Dendritic cell treated with granulocyte-macrophage colony-stimulating factor and Interleukin-4, amounts not matched to agents 40 ng/mL and 50 ng/mL, for 4 days (primary cell): Measurements from ENCODE around the gene FUT7.
A peak's percentile ranks its signal among the peaks of the same experiment; 100 is the strongest.

Source experiments
- H3K27ac Mint-ChIP-seq: one replicate; pipeline ENCODE4 v1.8.0; 2022; ENCODE audit warnings: mild to moderate bottlenecking, mixed read lengths
- H3K27me3 Mint-ChIP-seq: one replicate; pipeline ENCODE4 v1.8.0; 2022; ENCODE audit warnings: mild to moderate bottlenecking, mixed read lengths
- H3K36me3 Mint-ChIP-seq: one replicate; pipeline ENCODE4 v1.8.0; 2022; ENCODE audit warnings: low read depth, mixed read lengths
- H3K4me1 Mint-ChIP-seq: one replicate; pipeline ENCODE4 v1.8.0; 2022; ENCODE audit warnings: low read depth, mixed read lengths
- H3K4me3 Mint-ChIP-seq: one replicate; pipeline ENCODE4 v1.8.0; 2022; ENCODE audit warnings: mild to moderate bottlenecking, moderate library complexity, mixed read lengths
- H3K9me3 Mint-ChIP-seq: one replicate; pipeline ENCODE4 v1.8.0; 2022; ENCODE audit warnings: mixed read lengths
- intact Hi-C: fragments of 100-400 bp; cut with micrococcal nuclease; formaldehyde crosslinking; loops from one replicate; pipeline ENCODE4 v1.15.0; 2022

Gene FUT7

GRCh38 chr9:137049544-137050449, 17.9 kb upstream of the FUT7 start:
- Mint-ChIP-seq H3K36me3 (no peaks in the 10 kb centered on the region), H3K27ac (no peak overlapping the region), H3K4me1 (peaks cover 18% of the 10 kb centered on the region), H3K27me3 (peaks cover 88% of the 10 kb centered on the region), H3K4me3 (no peak overlapping the region), H3K9me3 (no peaks in the 10 kb centered on the region)
- intact Hi-C loops: loop anchor here (5.0 kb wide), 1 partner anchor 178 kb away; the partner anchor contains the start of genes CYSRT1 and RNF224

- no peaks in the 10 kb centered on the region for H3K9me3 Mint-ChIP-seq
- peaks cover 91% of the 10 kb centered on the region for H3K27me3 Mint-ChIP-seq
- H3K4me1 Mint-ChIP-seq: peaks cover 27% of the 10 kb centered on the region
- H3K36me3 Mint-ChIP-seq: no peaks in the 10 kb centered on the region
- no peak overlapping the region for H3K4me3 Mint-ChIP-seq
- intact Hi-C loops: loop anchor here (5.0 kb wide), 1 partner anchor 178 kb away; the partner anchor contains the start of genes CYSRT1 and RNF224
- no peak overlapping the region for H3K27ac Mint-ChIP-seq
These were observed 17.0 kb upstream of the FUT7 start for GRCh38 chr9:137048655-137049543.

GRCh38 chr9:137046088-137046787, 14.3 kb upstream of the FUT7 start, which contains the start of gene NPDC1:
TSS of gene NPDC1 (minus strand) at chr9:137046177. CDS start at chr9:137045989, 188 bp downstream.
- peaks cover 21% of the 10 kb centered on the region for H3K4me1 Mint-ChIP-seq
- H3K27me3 Mint-ChIP-seq: peaks cover 88% of the 10 kb centered on the region
- no peak within 1 kb of the TSS for H3K27ac Mint-ChIP-seq

GRCh38 chr9:137045294-137046087, 13.6 kb upstream of the FUT7 start:
- Mint-ChIP-seq H3K27me3 (peaks cover 83% of the 10 kb centered on the region), H3K36me3 (no peaks in the 10 kb centered on the region), H3K27ac (no peak overlapping the region), H3K4me3 (peak overlapping the region; percentile 65), H3K4me1 (peaks cover 21% of the 10 kb centered on the region), H3K9me3 (no peaks in the 10 kb centered on the region)
- intact Hi-C loops: loop anchor here (2.0 to 5.0 kb wide), 2 partner anchors 19 to 182 kb away; partner anchors contain the start of genes CYSRT1 and RNF224

More at GRCh38 chr9:137046088-137046787, 14.3 kb upstream of the FUT7 start, which contains the start of gene NPDC1:
- Mint-ChIP-seq H3K4me3 (peak within 1 kb of the TSS; percentile 65), H3K9me3 (no peaks in the 10 kb centered on the region), H3K36me3 (no peaks in the 10 kb centered on the region)
- intact Hi-C loops: loop anchor here (2.0 to 5.0 kb wide), 2 partner anchors 19 to 181 kb away; partner anchors contain the start of genes CYSRT1 and RNF224

GRCh38 chr9:137044502-137045177, 12.8 kb upstream of the FUT7 start:
- Mint-ChIP-seq H3K27me3 (peaks cover 76% of the 10 kb centered on the region), H3K9me3 (no peaks in the 10 kb centered on the region), H3K4me1 (peaks cover 21% of the 10 kb centered on the region), H3K4me3 (no peak overlapping the region), H3K27ac (no peak overlapping the region), H3K36me3 (no peaks in the 10 kb centered on the region)
- intact Hi-C loops: loop anchor here (5.0 kb wide), 1 partner anchor 183 kb away; the partner anchor contains the start of genes CYSRT1 and RNF224

- Mint-ChIP-seq H3K36me3 (peaks cover under 1% of the 10 kb centered on the region), H3K4me3 (no peak overlapping the region), H3K4me1 (peaks cover 21% of the 10 kb centered on the region), H3K27me3 (peaks cover 73% of the 10 kb centered on the region), H3K9me3 (no peaks in the 10 kb centered on the region), H3K27ac (no peak overlapping the region)
- intact Hi-C loops: no loop called here
These were observed 12.1 kb upstream of the FUT7 start for GRCh38 chr9:137044037-137044436.

GRCh38 chr9:137042751-137043727, 11.2 kb upstream of the FUT7 start:
- Mint-ChIP-seq H3K4me1 (peaks cover 27% of the 10 kb centered on the region), H3K36me3 (peaks cover 11% of the 10 kb centered on the region), H3K27ac (no peak overlapping the region), H3K4me3 (no peak overlapping the region), H3K27me3 (peaks cover 66% of the 10 kb centered on the region), H3K9me3 (no peaks in the 10 kb centered on the region)
- intact Hi-C loops: no loop called here

GRCh38 chr9:137041124-137041523, 9.2 kb upstream of the FUT7 start:
- Mint-ChIP-seq H3K27me3 (peaks cover 47% of the 10 kb centered on the region), H3K36me3 (peaks cover 30% of the 10 kb centered on the region), H3K9me3 (no peaks in the 10 kb centered on the region), H3K27ac (no peak overlapping the region), H3K4me3 (no peak overlapping the region), H3K4me1 (peaks cover 34% of the 10 kb centered on the region)
- intact Hi-C loops: no loop called here

- intact Hi-C loops: no loop called here
- no peak overlapping the region for H3K27ac Mint-ChIP-seq
- H3K27me3 Mint-ChIP-seq: peaks cover 44% of the 10 kb centered on the region
- H3K4me3 Mint-ChIP-seq: no peak overlapping the region
- H3K4me1 Mint-ChIP-seq: peaks cover 39% of the 10 kb centered on the region
- peaks cover 35% of the 10 kb centered on the region for H3K36me3 Mint-ChIP-seq
- H3K9me3 Mint-ChIP-seq: no peaks in the 10 kb centered on the region
These were observed 8.7 kb upstream of the FUT7 start for GRCh38 chr9:137040568-137040967.

- intact Hi-C loops: no loop called here
- H3K4me1 Mint-ChIP-seq: peaks cover 40% of the 10 kb centered on the region
- no peak overlapping the region for H3K27ac Mint-ChIP-seq
- H3K36me3 Mint-ChIP-seq: peaks cover 43% of the 10 kb centered on the region
- no peak overlapping the region for H3K4me3 Mint-ChIP-seq
- peaks cover 36% of the 10 kb centered on the region for H3K27me3 Mint-ChIP-seq
- H3K9me3 Mint-ChIP-seq: no peaks in the 10 kb centered on the region
These were observed 7.9 kb upstream of the FUT7 start for GRCh38 chr9:137039611-137040366.

- H3K9me3 Mint-ChIP-seq: no peaks in the 10 kb centered on the region
- H3K4me3 Mint-ChIP-seq: no peak overlapping the region
- peaks cover 27% of the 10 kb centered on the region for H3K27me3 Mint-ChIP-seq
- intact Hi-C loops: no loop called here
- peaks cover 49% of the 10 kb centered on the region for H3K36me3 Mint-ChIP-seq
- H3K4me1 Mint-ChIP-seq: peaks cover 40% of the 10 kb centered on the region
- no peak overlapping the region for H3K27ac Mint-ChIP-seq
These were observed 7.0 kb upstream of the FUT7 start for GRCh38 chr9:137038916-137039315.
